NCI-H2227 (cell line): ENCODE measurements around the gene AFDN.

Source experiments
- DNase-seq: peaks from one replicate; lab custom pipeline; 2025; ENCODE audit not compliant: unreplicated experiment; lab: John Stamatoyannopoulos, UW

AFDN gene, protein sequence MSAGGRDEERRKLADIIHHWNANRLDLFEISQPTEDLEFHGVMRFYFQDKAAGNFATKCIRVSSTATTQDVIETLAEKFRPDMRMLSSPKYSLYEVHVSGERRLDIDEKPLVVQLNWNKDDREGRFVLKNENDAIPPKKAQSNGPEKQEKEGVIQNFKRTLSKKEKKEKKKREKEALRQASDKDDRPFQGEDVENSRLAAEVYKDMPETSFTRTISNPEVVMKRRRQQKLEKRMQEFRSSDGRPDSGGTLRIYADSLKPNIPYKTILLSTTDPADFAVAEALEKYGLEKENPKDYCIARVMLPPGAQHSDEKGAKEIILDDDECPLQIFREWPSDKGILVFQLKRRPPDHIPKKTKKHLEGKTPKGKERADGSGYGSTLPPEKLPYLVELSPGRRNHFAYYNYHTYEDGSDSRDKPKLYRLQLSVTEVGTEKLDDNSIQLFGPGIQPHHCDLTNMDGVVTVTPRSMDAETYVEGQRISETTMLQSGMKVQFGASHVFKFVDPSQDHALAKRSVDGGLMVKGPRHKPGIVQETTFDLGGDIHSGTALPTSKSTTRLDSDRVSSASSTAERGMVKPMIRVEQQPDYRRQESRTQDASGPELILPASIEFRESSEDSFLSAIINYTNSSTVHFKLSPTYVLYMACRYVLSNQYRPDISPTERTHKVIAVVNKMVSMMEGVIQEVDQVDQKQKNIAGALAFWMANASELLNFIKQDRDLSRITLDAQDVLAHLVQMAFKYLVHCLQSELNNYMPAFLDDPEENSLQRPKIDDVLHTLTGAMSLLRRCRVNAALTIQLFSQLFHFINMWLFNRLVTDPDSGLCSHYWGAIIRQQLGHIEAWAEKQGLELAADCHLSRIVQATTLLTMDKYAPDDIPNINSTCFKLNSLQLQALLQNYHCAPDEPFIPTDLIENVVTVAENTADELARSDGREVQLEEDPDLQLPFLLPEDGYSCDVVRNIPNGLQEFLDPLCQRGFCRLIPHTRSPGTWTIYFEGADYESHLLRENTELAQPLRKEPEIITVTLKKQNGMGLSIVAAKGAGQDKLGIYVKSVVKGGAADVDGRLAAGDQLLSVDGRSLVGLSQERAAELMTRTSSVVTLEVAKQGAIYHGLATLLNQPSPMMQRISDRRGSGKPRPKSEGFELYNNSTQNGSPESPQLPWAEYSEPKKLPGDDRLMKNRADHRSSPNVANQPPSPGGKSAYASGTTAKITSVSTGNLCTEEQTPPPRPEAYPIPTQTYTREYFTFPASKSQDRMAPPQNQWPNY (N-terminal part only)

DNA sequence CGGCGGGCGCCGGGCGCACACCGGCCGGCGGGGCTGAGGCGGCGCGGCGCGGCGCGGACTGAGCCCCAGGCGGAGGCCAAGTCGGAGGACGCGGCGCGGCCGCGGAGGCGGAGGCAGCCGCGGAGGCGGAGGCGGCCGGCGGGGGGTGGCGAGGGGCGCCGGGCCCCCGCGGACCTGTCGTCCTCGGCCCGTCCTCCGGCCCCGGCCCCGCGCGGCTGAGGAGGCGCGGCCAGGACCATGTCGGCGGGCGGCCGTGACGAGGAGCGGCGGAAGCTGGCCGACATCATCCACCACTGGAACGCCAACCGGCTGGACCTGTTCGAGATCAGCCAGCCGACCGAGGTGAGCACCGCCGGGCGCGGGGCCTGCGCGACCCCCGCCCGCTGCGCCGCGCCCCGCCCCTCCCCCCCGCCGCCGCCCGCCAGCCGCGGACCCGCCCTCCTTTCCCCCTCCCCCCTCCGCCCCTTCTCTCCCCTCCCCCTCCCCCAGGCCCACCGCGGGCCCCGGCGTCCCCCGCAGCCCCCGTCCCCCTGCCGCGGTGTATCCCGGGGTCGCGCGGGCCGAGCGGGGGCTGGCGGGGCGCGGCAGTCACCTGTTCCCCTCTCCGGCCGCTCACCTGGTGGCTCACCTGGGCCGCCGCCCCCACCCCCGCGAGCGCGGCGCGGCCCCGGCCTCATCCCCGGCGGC lies at the start of gene AFDN:
TSS of gene AFDN (plus strand) at position 16 of the 687 bp plus-strand sequence. CDS start at position 238, 222 bp downstream.
- peak; percentile 65 for DNase-seq

DNA sequence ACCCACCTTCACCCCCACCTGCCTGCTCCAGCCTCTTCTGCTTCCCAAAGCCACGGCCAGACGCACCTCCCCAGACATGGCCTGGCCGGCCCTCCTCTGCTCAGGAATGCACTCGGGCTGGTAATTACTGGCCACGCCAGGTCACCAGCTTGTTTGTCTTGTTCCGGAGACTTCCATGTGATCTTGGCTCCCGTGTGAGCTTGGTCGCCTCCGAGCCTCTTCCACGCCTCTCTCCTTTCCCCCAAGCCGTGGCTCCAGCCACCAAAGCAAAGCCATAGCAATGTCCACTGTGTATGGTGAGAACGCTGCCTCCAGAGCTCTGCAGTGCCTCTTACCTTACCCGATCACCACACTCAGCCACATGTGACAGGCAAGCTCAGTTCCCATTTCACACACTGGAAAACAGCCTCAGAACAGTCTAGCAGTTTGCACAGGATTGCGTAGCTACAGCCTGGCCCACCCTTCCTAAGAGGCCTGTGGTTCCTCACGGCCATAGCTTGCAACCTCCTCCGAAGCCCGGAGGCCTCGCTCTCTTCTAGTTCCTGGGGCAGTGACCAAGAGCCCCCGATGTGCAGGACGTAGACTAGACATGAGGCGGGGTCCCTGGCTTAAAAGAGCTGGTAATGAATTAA lies 48.1 kb upstream of the AFDN start:
- DNase-seq = no peak

DNA sequence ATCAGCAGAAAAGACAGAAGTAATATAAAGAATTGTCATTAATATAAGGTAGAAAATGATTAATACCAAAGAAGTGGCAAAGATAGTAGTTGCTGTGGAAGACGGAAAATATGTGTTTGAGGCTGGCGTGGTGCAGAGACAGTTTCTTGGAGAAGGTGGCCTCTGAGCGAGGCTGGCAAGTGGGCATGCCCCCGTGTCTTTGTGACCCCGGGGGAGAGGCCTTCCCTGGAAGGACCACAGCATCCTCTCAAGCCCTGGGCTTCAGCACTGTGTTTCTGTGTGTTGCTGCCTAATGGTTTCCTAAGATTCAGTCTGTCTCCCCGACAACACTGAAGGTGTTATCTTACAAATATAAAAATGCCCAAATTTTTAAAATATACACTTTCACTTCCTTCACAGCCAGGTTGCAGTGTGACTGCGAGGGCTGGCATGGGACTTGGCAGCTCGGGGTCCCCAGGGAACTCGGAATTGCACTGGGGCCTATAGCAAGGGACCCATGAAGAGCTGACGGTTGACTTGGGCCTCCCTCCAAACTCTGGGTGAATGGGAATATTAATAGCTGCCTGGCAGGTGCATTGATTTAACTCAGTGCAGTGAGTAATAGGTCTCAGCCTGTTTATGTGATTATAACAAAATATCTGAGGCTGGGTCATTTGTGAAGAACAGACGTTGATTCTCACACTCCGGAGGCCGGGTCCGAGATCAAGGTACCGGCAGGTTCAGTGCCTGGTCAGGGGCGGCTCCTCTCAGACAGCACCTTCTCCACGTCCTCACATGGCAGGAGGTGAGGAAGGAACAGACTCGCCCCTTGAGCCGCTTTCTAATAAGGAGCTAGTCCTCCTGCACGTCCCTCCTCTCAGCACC lies 47.4 kb upstream of the AFDN start:
- DNase-seq = no peak

DNA sequence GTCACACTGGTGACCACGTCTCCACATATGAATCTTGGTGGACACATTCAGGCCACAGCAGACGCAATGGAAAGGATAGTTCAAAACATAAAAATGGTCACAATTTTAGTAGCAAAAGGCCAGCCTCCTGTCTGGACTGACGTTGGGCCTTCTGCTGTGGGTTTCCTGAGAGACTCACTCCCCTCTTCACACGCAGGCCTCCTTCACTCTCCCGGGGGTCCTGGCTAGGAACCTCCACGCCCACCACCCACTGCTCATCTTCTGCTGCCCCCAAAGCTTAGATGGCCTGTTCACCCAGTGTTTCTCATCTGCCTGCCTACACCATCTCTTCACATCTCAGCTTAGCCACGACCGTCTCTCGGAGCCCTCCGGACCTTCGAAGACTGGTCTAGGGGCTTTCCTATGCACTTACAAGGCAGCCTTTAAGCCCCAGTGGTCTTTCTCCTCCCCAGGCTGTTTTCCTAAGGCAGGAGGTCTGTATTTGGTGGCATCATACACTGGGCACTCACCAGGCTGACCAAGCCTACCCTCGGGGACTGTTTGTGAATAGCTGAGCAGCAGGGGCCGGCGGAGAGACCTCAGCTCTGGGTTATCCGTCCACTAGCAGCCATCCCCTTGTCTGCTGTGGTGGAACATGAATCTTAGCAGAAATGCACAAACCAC lies 46.6 kb upstream of the AFDN start:
- no peak for DNase-seq

DNA sequence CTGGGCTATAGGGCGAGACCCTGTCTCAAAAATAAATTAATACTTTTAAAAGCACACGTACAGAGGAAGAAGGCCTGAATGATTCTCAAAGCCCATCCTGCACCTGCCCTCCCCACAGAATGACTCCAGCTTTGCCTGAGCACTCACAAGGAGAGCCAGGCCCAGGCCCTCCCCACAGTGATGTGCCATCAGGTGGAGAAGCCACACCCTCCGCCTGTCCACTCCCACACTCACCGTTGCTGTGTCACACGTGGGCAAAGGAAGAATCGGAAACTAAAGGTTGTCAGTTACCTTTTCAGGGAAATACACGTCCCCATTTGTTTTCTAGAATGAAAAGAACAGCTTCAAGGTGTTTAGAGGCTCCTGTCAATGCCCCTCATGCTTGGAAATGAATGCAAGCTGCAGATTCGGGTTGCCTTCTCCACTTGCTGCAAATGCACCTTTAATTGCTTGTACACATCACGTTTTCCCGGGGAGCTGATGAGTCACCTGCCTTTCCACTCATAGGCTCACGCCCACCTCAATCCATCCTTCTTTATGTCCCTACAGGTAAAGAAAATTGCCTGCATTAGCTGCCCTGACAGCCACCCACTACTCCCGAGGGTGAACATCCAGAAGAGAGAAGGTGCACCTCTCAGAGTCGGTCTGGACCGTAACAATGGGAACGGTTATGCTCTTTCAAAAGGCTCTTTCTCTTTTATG lies 45.5 kb upstream of the AFDN start:
- no peak for DNase-seq

DNA sequence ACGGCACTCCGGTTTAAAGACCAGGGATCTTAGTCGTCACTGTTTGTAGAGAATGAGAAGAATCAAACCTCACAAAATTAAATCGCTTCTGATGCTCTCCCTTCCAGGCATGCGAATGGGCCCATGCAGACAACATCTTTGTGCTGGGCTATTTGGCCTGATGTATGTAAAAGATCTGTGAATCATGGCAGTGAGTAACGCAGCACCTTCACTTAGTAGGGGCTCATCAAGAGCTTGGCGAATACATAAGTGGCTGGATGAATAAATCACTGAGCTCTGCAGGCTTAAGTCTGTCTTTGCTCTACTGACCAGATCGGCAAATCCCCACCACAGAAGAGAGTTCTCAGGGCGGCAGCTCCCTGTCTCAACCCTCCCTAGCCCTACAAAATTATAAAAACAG lies 44.8 kb upstream of the AFDN start:
- no peak for DNase-seq

DNA sequence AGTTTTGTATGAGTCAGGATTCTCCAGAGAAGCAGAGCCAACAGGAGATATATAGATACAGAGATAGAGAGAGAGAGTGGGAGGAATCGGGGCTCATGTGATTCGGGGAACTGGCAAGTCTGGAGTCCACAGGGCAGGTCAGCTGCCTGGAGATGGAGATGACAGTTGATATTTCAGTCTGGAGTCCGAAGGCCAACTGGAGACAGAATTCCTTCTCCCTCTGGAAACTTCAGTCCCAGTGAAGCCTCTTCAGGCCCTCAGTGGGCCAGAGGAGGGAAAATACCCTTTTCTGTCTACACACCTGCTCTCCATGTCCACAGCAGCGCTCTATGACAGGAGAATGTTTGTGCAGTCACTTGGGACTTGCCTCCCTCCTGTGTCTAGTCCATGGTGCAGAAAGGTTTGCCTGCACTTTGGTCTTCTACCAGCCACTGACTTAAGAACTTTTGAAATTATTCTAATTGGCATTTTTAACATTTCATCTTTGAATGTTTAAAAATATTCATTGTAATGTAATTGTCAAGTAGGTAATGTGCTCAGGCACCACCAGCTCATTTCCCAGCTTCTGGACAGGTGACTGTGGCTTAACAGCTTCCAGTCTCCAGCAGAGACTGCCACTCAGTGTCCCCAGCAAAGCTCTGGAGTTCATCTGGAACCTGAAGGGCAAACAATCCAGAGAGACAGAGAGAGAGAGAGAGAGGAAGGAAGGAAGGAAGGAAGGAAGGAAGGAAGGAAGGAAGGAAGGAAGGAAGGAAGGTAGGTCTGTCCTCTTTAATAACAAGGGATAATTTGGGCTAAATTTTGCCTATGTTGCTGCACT lies 43.8 kb upstream of the AFDN start:
- DNase-seq = no peak

DNA sequence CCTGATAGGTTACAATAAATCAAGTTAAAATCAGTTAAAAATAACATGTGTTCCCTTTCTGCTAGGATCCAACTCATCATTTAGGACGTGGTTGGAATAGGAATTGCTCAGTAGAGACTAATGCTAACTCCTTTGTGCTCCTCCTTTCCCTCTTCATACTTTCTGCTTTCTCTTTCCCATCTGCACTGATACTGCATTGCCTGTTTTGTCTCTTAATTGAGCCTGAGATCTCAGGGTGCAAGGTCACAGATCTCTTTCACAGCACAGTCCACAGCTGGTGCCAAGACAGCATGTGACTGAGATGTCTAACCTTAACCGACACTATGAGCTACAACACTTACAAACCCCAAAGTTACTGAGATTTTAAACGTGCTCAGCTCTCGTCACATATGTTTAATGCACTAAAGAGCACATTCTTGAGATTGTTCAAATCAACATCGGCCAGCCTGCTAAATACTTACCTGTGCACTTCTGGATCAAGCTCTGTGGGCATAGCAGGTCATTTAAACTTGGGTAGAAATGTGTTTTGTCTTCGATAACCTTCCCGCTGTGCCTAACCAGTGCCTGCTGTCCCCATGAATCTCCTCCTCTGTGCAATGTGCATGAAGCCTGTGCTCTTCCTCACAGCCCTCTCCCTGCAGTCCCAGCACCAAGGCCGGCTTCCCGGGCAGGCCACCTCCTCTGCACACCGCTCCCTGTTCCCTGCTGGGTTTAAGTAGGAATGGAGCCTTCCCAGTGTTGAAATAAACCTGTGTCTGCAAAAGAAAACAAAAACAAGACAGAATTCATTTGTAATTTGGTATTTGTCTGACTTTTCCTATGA lies 39.6 kb upstream of the AFDN start:
- DNase-seq = no peak

DNA sequence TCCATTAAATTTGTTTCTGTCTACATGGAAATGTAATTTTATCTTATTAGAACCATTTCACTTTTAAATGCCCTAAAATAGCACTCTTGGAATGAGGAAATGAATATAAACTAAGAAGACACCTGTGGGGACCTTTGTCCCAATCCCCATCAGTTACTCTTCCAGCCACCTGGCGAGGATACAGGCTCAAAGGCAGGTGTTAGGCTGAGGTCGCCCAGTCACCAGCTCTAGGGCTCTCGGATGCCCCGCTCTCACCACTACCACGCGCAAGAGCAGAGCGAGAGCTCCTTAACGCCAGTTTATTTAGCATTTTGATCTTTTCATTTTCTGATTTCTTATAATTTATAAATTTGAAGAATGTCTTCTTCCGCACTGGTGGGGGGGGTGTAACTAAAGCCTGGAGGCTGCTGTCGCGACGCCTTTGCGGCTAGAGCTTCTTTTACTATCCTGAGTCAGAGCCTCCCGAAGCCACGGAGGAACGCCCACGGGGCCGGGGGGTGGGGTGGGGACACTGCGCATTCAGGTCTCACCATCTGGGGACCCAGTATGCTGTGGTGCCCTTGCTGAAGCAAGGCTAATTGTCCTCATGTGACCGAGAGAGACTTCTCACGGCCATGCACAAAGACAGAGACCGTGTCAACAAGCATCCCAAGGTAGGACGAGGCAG lies 38.7 kb upstream of the AFDN start:
- DNase-seq = no peak

DNA sequence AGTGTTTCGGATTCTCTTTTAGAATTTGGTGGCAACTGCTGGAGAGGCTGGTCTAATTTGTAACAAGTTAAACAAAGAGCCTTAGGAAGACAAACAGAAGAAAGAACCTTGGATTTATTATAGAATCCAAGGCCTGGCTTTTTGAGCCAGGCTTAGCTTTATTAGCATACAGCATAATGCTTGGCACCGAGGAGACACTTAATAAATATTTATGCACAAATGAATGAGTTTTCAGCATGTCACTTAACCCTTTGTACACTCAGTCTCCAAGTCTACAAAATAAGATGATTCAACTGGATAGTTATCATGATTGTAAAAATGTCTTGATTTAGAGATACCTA lies 38.2 kb upstream of the AFDN start:
- DNase-seq = no peak

DNA sequence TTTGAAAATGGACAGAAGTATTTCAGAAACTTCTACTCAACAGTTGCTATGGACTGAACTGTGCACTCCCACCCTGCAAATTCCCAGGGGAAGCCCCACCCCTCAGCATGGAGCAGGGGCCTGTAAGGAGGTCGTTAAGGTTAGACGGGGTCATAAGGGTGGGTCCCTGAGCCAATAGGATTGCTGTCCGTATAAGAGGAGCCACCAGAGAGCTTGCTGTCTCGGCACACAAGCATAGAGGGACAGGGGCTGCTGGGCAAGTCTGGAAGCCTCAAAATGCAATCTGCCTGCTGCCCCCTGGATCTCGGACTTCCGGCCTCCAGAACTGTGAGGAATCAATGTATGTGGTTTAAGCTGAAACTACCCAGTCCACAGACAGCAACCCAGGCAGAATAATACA lies 37.4 kb upstream of the AFDN start:
- no peak for DNase-seq

DNA sequence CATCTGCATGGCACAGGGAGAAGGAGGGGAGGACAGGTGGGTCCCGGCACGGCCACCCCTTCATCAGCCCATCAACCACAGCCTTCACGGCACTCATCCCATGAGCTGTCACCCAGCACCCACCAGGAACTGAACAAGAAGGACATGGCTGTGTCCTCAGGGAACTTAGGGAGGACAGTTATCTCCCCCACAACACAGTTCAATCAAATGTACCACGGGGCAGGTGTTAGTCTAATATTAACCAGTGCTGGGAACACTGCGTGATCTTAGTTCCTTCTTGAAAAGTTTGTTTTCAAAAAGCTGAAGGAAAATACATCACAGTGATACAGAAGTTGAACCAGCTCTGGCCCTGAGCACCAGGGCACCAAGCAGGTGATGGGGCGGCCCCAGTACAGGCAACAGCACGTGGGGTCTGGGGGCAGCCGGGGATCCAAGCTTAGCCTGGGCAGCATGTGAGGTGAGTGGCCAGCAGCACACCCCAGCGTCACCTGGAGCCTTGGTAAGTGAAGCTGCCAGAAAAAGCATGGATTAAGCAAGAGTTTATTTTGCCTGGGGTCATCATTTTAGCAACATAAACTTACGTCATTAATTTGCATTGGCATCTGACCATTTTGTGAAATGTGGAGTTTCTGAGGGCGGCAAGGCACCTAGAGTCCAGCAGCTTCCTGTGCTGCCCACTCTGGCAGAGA lies 35.5 kb upstream of the AFDN start:
- no peak for DNase-seq

DNA sequence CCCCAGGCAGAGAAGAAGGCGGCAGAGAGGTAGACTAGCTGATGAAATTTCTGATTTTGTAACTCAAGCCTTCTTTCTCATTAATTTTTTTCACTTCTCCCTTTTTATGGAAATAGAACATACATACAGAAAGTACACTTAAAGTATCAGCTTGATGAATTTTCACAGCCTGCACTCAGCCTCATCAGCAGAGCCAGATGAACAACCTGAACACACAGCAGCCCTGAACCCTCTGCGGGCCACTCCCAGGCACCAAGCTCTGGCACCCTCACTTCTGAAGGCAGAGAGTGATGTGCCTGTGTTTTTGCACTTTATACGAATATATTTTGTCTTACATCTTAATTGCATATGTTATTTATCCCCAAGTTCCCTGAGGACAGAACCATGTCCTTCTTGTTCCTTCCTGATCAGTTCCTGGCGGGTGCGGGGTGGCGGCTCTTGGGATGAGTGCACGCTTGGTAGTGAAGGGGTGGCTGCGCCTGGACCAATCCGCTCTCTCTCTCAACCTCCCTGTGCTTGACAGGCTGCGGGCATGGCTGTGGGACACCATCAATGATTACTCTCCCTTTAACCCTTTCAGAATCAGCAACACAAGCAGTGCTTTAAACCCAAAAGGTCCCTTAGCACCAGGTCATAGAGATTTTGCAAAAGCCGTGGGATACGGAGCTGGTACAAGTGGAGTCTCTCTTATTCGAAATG lies 34.8 kb upstream of the AFDN start:
- no peak for DNase-seq

DNA sequence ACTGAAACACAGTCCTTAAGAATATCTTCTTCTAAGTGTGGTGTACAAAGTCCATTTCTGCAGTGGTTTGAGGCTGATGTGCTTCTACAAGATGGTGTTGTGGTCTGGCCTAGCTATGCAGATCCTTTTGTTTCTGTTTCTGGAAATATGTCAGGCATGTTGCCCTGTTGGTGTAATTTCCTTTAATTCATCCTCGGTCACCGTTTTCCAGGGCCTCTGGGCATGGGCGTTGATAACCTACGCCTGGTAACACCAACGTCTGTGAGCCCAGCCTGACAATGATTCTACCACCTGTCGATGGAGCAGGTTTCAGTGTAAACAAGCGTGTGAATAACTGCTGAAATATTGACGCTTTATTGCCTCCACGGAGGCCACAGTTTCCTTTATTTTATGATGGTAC lies 33.3 kb upstream of the AFDN start:
- no peak for DNase-seq
